A673 (cell line): ENCODE measurements around the gene CAV3.

ENCODE experiments used
- EZH2 ChIP-seq: fragments of 200-600 bp; sonication (generic); IDR thresholded peaks from 2 replicates; pipeline ENCODE4 v1.6.1; 2017; ENCODE audit warnings: borderline replicate concordance, low read depth, mild to moderate bottlenecking, mixed read lengths, antibody characterized with exemption, low read length; ENCODE audit not compliant: poor library complexity, severe bottlenecking
- TF ChIP-seq, protein P1 (sequence below): fragments of 300-800, 200-600 bp; sonication (generic); conservative IDR thresholded peaks from 2 replicates; pipeline ENCODE4 v1.5.1; 2017; ENCODE audit warnings: low read depth, mild to moderate bottlenecking, antibody characterized with exemption, low read length, moderate library complexity, mixed read lengths

DNA sequence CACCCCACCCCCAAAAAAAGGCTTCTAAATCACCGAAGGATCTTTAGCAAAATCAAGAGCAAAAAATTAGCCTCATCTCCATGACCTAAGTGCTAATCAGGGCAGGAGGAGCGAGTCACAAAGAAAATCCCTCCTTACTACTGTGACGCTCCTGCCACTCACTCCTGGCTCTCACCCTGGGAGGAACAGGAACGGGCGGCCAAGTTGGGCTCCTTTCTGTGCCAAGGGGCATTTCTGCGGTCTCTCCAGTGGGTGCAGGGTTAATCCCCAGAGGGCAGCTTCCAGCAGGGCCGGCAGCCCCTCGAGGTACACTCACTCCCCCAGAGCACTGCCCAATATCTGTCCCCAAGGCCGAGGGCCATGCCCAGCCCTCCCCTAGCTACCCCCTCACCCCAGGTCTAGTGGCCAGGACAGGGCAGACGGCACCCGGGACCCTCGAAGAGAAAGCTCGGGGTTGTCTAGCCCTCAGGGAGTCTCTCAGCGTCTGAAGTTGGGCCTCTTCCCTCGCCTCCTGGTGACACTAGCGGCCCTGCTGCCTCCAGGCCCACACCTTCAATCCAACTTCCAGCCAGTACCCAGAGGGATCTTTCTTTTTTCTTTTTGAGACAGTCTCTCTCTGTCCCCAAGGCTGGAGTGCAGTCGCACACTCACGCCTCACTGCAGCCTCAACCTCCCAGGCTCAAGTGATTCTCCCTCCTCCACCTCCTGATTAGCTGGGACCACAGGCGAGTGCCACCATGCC is 706 bp downstream of the CAV3 start:
- TF ChIP-seq, protein P1, sequence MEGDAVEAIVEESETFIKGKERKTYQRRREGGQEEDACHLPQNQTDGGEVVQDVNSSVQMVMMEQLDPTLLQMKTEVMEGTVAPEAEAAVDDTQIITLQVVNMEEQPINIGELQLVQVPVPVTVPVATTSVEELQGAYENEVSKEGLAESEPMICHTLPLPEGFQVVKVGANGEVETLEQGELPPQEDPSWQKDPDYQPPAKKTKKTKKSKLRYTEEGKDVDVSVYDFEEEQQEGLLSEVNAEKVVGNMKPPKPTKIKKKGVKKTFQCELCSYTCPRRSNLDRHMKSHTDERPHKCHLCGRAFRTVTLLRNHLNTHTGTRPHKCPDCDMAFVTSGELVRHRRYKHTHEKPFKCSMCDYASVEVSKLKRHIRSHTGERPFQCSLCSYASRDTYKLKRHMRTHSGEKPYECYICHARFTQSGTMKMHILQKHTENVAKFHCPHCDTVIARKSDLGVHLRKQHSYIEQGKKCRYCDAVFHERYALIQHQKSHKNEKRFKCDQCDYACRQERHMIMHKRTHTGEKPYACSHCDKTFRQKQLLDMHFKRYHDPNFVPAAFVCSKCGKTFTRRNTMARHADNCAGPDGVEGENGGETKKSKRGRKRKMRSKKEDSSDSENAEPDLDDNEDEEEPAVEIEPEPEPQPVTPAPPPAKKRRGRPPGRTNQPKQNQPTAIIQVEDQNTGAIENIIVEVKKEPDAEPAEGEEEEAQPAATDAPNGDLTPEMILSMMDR, result no peak
- no peak for TF ChIP-seq EZH2
